GM12873 (cell line): ENCODE data around the gene ALPG.

Experiments used
- CTCF ChIP-seq: IDR thresholded peaks from 2 replicates; pipeline ENCODE4 v1.5.1; 2012; ENCODE audit warnings: low read depth, mild to moderate bottlenecking, moderate library complexity, low read length, control low read depth; ENCODE audit not compliant: insufficient read depth; ENCODE audit errors: missing control alignments

Gene ALPG

GRCh38 chr2:232441147-232441651 is 34.6 kb downstream of the ALPG start:
- no peak for TF ChIP-seq CTCF

GRCh38 chr2:232444409-232445148 is 37.9 kb downstream of the ALPG start:
- TF ChIP-seq CTCF = peak; percentile 89

GRCh38 chr2:232446266-232446777 is 39.7 kb downstream of the ALPG start:
- TF ChIP-seq CTCF = peak; percentile 31

GRCh38 chr2:232447091-232447620 is 40.5 kb downstream of the ALPG start:
- no peak for TF ChIP-seq CTCF

GRCh38 chr2:232447638-232448303 is 41.1 kb downstream of the ALPG start:
- no peak for TF ChIP-seq CTCF

- TF ChIP-seq CTCF = no peak
Measured at GRCh38 chr2:232448304-232448690, 41.7 kb downstream of the ALPG start.

GRCh38 chr2:232449964-232450363 is 43.3 kb downstream of the ALPG start:
- no peak for TF ChIP-seq CTCF
